Adrenal gland (tissue), 12 donors: ENCODE measurements around the gene GMPR2. TPM values are rescaled to one million over a fixed set of nuclear protein-coding genes. Genes with fewer than 3 reads are reported as not detected.
"Not testable (repeated sequence)": the region's sequence is repeated elsewhere in the genome, so short reads cannot be mapped to it uniquely, and the experiment has no call there.

ENCODE experiments used
- DNase-seq, 7 donors: peaks; one replicate each; pipeline ENCODE4 v3.0.0-alpha.2; 2019 to 2020
- H3K27ac ChIP-seq, 5 donors: fragments of 200-600 bp; sonication (generic) in 4 of 5; 1 replicate in 3 of 5; 2 replicates in 2 of 5; pipeline versions ENCODE4 v1.5.1 to v1.8.0; 2016 to 2020; ENCODE audit warnings: mild to moderate bottlenecking in 1 of 5
- H3K27me3 ChIP-seq: fragments of 200-600 bp; 2 replicates; pipeline ENCODE4 v1.8.0; 2021
- H3K36me3 ChIP-seq, 2 donors: fragments of 200-600 bp; replicated peaks in 1 of 2; 1 replicate in 1 of 2; 2 replicates in 1 of 2; pipeline versions ENCODE4 v1.5.1 to v1.8.0; 2018 to 2022
- H3K4me1 ChIP-seq, 2 donors: fragments of 200-600 bp; replicated peaks in 1 of 2; 1 replicate in 1 of 2; 2 replicates in 1 of 2; pipeline versions ENCODE4 v1.5.1 to v1.8.0; 2018 to 2021
- H3K4me3 ChIP-seq, 4 donors: fragments of 200-600 bp; sonication (generic) in 3 of 4; one replicate each; pipeline ENCODE4 v1.5.1; 2016 to 2018
- H3K9me3 ChIP-seq, 3 donors: fragments of 200-600 bp; sonication (generic) in 1 of 3; replicated peaks in 1 of 3; 1 replicate in 2 of 3; 2 replicates in 1 of 3; pipeline versions ENCODE4 v1.5.1 to v1.8.0; 2016 to 2021
- CTCF ChIP-seq, 6 experiments: fragments of 450-650 bp in 4 of 6; fragments of 200-600 bp in 2 of 6; sonication (generic) in 1 of 6; IDR thresholded peaks; 1 replicate in 5 of 6; 2 replicates in 1 of 6; pipeline versions ENCODE4 v1.5.1 to v1.8.0; 2016 to 2021; ENCODE audit warnings: antibody characterized with exemption in 6 of 6, mild to moderate bottlenecking in 2 of 6, moderate library complexity in 1 of 6
- POLR2A ChIP-seq, 2 donors: fragments of 450-650 bp; IDR thresholded peaks; one replicate each; pipeline ENCODE4 v1.6.1; 2017; ENCODE audit warnings: antibody characterized with exemption in 2 of 2, mild to moderate bottlenecking in 2 of 2, moderate library complexity in 1 of 2
- WGBS, 4 donors: extraction: QIAGEN DNeasy Blood & Tissue Kit in 2 of 4; methylation state at CpG; one replicate each; pipeline versions ENCODE4 v1.1.5 to v1.1.7; 2013 to 2017; 5-methylcytosine and 5-hydroxymethylcytosine counted together
- intact Hi-C, 2 donors: fragments of 100-400 bp; cut with DNase I; formaldehyde crosslinking; loops; one replicate each; pipeline versions ENCODE4 v1.14.1 to v1.15.0; 2022 to 2023
- polyA plus RNA-seq, 3 donors: library from polyadenylated mRNA; stranded (reverse); fragments of 200-250 nt in 2 of 3; fragments of 350-450 nt in 1 of 3; fragmentation: Illumina TruSeq in 1 of 3; extraction: RNeasy Lipid Tissue Mini Kit (QIAGEN cat#74804) in 1 of 3; gene quantifications; one replicate each; pipeline ENCODE4 v1.2.3, GENCODE V29; 2013 to 2014
- total RNA-seq, 9 donors: library from RNA; depleted of rRNA in 4 of 9; stranded (reverse); fragments of >200 nt in 4 of 9; fragments of 120-200 nt in 1 of 9; fragmentation: NEBNext Ultra II Directional in 1 of 9; extraction: Animal tissue kit (Norgen Biotek cat#: 25700) in 1 of 9; gene quantifications; one replicate each; pipeline versions ENCODE4 v1.1.0 to v1.2.4, GENCODE V29; 2013 to 2023
- donor health status: healthy with polysubstance abuse.
- donor health status: Bipolar disorder and iron deficiency.
- donor health status: DM: yes; HTN: yes; CAD: no.
- donor health status: DM: no; HTN: no; CAD: no.
- donor health status: DM: no; HTN: no; CAD: no.
- donor health status: DM: yes; HTN: yes; CAD: no.

The GMPR2 gene
- total and polyA plus RNA-seq, 12 donors: 70.6 to 188 (median 124) TPM

GRCh38 chr14:24198814-24199524 lies 33.8 kb upstream of the GMPR2 start:
- H3K27ac ChIP-seq: no peak overlapping the region
- TF ChIP-seq POLR2A (IDR thresholded peaks at IDR 0.05): no peak
- TF ChIP-seq CTCF (IDR thresholded peaks at IDR 0.05): no peak
- H3K4me3 ChIP-seq: no peak overlapping the region
- H3K9me3 ChIP-seq: no peaks in the 10 kb centered on the region
- H3K27me3 ChIP-seq: no peaks in the 10 kb centered on the region
- WGBS, 4 donors: 75 to 84% (median 82%) methylated on average over 7 of the region's 7 CpGs
- peak in 1 of 7 donors; percentile 11 for DNase-seq
- H3K4me1 ChIP-seq: peaks cover 16 to 30% of the 10 kb centered on the region in 2 donors
- intact Hi-C loops: no loop called here
- H3K36me3 ChIP-seq: peaks cover 0 to 5% of the 10 kb centered on the region in 2 donors

- WGBS, 4 donors: 79 to 93% (median 90%) methylated on average over 8 of the region's 8 CpGs
Observed at GRCh38 chr14:24202538-24202937, 30.2 kb upstream of the GMPR2 start.

GRCh38 chr14:24203249-24203886 lies 29.4 kb upstream of the GMPR2 start:
- H3K27me3 ChIP-seq, H3K4me3 ChIP-seq, H3K9me3 ChIP-seq, intact Hi-C loops, H3K27ac ChIP-seq, H3K4me1 ChIP-seq: not testable (repeated sequence)
- DNase-seq: peak in 3 of 7 donors; percentile 8 to 42 (median 18)
- peaks cover 0 to 30% of the 10 kb centered on the region in 2 donors for H3K36me3 ChIP-seq
- 85 to 96% (median 92%) methylated on average over 14 to 16 of the region's 16 CpGs for WGBS, 4 donors

More at GRCh38 chr14:24202538-24202937, 30.2 kb upstream of the GMPR2 start:
- peaks cover 0 to 24% of the 10 kb centered on the region in 2 donors for H3K36me3 ChIP-seq
- H3K9me3 ChIP-seq, DNase-seq, H3K27me3 ChIP-seq, H3K27ac ChIP-seq, H3K4me3 ChIP-seq, intact Hi-C loops, H3K4me1 ChIP-seq: not testable (repeated sequence)

DNA sequence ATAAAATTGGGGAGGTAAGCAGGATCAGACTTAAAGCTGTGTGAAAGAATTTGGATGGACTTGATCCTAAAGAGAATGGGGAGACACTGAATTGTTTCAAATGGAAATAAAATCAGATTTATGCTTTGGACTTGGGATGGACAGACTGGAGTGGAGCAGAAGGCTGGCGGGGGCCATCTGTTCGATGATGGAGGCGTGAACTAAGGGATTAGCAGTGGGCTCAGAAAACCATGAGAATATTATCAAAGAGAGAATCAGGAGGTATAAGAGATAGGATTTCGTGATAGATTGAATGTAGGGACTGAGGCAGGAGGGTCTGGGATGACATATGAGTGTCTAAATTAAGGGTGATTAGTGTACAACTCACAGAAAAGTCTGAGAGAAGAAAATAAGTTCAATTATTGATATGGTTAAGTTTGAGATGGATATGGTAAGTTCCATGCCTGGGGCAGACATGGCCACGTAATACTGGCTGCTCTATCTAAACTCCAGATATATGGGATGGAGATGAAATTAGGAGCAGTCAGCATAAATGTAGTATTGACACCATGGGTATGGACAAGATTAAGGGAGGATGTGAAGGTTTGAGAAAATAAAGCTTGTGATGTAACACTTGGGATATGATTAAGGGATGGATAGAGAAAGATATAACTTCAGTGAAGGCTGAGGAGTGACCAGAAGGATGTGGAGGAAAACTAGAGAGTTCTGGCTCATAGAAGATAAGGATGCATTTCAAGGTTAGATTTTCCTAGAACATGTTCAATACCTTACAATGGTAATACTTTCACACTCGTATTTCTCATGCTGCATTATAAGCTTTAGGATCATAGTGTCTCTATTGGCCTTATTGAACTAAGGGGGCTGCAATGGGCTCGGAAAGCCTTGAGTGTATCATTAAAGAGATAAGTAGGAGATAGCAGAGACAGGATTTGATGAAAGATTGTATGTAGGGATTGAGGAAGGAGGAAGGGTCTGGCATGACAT lies 28.3 kb upstream of the GMPR2 start:
- TF ChIP-seq CTCF (IDR thresholded peaks at IDR 0.05): no peak
- no peak for TF ChIP-seq POLR2A (IDR thresholded peaks at IDR 0.05)
- intact Hi-C loops: no loop called here
- H3K4me1 ChIP-seq: no peaks in the 10 kb centered on the region
- peaks cover 0 to 39% of the 10 kb centered on the region in 2 donors for H3K36me3 ChIP-seq
- WGBS, 4 donors: 89 to 92% (median 91%) methylated on average over 7 of the region's 7 CpGs
- H3K27ac ChIP-seq: no peak overlapping the region
- no peaks in the 10 kb centered on the region for H3K9me3 ChIP-seq
- peak in 2 of 7 donors; percentile 11 to 13 for DNase-seq
- H3K27me3 ChIP-seq: no peaks in the 10 kb centered on the region
- no peak overlapping the region for H3K4me3 ChIP-seq
